ENCODE data around the gene SLC9A7. TPM values are rescaled to one million over a fixed set of nuclear protein-coding genes. Genes with fewer than 3 reads are reported as not detected.
"Not testable (repeated sequence)": the region's sequence is repeated elsewhere in the genome, so short reads cannot be mapped to it uniquely, and the experiment has no call there.

SLC9A7 gene
- total RNA-seq, 2 experiments from 2014 or later: 20.6 to 22.6 TPM

GRCh38 chrX:46757052-46757451 is 1.9 kb downstream of the SLC9A7 start:
- ChIA-PET CTCF (no interaction called here), POLR2A (no interaction called here)

GRCh38 chrX:46755671-46756070 is 3.2 kb downstream of the SLC9A7 start:
- ChIA-PET POLR2A (no interaction called here), CTCF (interaction anchor here (1.0 kb wide), 1 partner anchor 41 kb away, joined by 4 read pairs; no protein-coding TSS in a partner anchor)

GRCh38 chrX:46754586-46755061 is 4.3 kb downstream of the SLC9A7 start:
- ChIA-PET CTCF (interaction anchor here (1.0 kb wide), 1 partner anchor 42 kb away, joined by 4 read pairs; no protein-coding TSS in a partner anchor), POLR2A (no interaction called here)

DNA sequence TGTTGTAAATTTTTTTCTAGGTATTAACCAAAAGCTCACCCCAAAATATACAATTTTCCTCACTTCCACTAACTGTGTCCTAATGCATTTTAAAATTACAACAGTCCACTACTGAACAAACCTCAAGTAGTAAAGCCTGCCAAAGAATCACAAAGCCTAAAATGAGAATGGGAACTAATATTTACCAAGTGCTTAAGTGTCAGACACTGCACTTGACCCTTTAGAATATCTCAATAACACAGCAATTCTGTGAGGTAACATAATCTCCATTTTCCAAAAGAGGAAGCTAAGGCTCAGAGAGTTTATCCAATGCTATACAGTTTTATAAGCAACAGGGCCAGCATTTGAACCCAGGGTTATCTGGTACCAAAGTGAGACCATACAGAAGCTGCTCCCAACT is 4.9 kb downstream of the SLC9A7 start:
- CTCF ChIA-PET: no interaction called here

DNA sequence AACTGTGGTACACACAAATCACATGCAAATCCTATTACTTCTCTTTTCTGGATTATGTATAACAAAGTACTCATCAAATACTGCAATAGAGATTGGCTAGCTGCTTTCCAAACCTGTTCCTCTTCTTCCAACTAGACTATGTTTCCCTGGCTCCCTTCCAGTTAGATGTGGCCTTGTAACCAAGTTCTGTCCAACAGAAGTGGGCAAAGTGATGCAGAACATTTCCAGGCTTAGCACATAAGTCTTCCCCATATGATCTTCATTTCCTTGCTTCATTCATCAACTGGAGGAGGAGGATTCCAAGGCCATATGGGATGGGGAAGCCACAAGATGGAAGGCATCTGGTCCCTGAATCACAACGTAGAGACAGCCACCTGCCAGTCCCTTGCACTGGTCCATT is 8.0 kb downstream of the SLC9A7 start:
- POLR2A ChIA-PET: no interaction called here
- CTCF ChIA-PET: no interaction called here

More for the DNA sequence above, 4.9 kb downstream of the SLC9A7 start:
- POLR2A ChIA-PET: no interaction called here

DNA sequence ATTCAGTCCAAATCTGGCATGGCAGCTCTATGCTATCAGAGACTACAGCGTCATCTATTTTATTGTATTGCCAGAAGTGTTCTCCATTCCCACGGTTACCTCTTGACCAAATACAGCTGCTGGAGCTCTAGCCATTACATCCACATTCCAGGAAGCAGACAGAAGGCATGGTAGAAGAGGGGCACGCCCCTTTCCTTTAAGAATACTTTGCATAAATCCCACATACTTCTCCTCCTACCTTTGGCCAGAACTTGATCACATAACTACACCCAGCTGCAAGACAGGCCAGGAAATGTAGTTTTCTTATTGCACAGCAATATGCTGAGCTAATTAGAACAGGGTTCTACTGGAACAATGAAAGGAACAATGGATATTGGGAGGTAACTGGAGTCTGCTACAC is 14.9 kb downstream of the SLC9A7 start:
- ChIA-PET POLR2A (no interaction called here), CTCF (no interaction called here)

GRCh38 chrX:46743046-46743445 is 15.9 kb downstream of the SLC9A7 start:
- ChIA-PET POLR2A (no interaction called here), CTCF (interaction anchor here (0.7 kb wide), 1 partner anchor 118 kb away, joined by 3 read pairs; no protein-coding TSS in a partner anchor)

- ChIA-PET CTCF (no interaction called here), POLR2A (no interaction called here)
Measured at GRCh38 chrX:46739736-46740135, 19.2 kb downstream of the SLC9A7 start.

DNA sequence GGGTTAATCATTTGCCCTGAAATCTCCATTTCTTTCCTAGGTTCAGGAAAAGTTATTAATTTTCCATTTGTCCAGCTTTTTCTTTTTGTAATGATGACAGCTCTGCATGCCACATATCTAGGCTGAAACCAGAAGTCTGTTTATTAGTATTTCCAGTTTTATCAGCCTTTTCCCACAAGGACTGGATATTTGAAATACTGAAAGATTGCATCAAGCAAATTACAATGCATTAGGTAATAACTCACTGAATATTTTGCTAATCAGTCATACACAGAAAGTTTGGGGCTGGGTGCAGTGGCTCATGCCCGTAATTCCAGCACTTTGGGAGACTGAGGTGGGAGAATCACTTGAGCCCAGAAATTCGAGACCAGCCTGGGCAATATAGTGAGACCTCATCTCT is 21.5 kb downstream of the SLC9A7 start:
- POLR2A ChIA-PET: no interaction called here
- CTCF ChIA-PET: no interaction called here

DNA sequence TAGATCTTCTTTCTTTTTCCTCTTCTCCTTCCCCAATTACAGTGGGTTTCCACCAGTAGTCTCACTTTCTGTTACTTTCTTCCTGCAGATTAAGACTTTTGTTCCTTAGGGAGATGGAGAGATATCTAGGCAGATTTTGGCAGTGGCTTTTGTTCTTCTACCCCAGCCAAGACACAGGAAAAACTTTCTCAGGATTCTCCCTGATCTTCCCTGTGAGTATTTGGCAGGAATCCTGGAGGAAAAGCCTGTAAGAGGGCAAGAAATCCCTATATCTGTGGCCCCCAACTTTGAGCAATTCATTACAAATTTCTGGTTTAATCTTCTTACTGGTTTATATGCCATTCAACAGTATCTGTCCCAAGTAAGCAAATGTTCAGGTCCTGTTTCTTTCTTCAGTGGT is 21.9 kb downstream of the SLC9A7 start:
- CTCF ChIA-PET: no interaction called here
- POLR2A ChIA-PET: no interaction called here

GRCh38 chrX:46735622-46736021 is 23.3 kb downstream of the SLC9A7 start:
- CTCF ChIA-PET: no interaction called here
- POLR2A ChIA-PET: no interaction called here

DNA sequence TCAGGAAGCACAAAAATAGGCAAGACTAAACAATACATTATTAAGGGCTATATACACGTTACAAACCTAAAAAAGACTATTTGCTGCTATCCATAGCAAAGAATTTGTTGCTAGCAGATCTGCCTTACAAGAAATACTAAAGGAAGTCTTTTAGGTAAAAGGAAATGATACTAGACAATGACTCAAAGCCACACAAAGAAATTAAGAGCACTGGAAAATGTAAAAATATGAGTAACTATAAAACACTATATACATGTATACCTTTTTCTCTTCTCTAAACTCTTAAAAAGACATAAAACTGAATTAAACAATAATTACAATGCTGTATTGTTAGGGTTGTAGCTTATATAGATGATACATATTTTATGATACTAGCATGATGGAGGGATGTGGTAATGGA is 25.7 kb downstream of the SLC9A7 start:
- ChIA-PET POLR2A (no interaction called here), CTCF (no interaction called here)

- ChIA-PET CTCF (no interaction called here), POLR2A (no interaction called here)
Measured at GRCh38 chrX:46730765-46731164, 28.2 kb downstream of the SLC9A7 start.

- CTCF ChIA-PET: no interaction called here
- POLR2A ChIA-PET: no interaction called here
Measured at GRCh38 chrX:46727441-46727840, 31.5 kb downstream of the SLC9A7 start.

DNA sequence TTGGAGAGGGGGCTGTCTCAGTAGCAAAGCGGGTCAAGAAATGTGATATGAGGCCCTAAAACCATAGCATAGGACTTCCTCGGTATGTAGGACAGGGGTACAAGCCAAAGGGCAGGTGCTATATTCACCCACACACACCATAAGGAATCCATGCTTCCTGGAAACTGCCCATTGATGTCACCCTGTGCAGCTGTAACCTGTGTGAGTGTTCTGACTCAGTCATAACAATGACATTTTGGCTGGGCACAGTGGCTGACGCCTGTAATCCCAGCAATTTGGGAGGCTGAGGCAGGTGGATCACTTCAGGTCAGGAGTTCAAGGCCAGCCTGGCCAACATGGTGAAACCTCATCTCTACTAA is 35.4 kb downstream of the SLC9A7 start:
- CTCF ChIA-PET, POLR2A ChIA-PET: not testable (repeated sequence)

DNA sequence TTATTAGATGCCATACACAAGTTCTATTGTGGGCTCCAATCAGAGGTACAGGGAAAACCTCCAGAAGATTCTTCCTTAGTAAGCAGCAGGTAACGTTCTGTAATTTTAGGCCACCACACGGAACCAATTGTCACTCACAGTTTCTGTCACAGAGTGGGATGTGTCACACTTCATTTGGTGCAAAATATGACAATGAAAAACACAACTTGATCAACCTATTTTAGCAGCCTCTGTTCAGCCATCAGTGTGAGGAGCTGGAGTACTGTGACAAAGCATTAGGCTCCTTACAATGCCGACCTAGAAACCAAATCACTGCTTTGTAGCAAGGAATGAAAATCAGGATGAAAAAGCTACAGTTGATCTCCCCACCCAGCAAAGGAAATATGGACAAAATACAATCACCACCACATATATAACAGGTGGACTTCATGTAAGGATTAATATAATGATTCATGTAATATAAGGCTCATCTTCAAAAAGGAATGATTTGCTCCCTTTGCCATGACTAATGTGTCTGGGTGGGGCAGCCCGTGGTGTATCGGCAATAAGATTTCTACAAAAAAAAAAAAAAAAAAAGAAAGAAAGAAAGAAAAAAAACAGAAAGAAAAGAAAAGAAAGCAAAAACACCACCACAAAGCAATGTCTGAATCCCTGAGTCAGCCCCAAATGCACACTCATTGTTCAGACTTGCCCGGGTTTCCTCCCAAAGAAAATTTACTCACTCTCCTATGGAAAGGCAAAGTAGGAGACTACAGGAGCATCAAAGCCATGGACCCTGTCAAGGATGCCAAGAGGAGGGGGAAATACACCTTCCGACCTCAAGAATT is 36.0 kb downstream of the SLC9A7 start:
- CTCF ChIA-PET: no interaction called here
- POLR2A ChIA-PET: no interaction called here

DNA sequence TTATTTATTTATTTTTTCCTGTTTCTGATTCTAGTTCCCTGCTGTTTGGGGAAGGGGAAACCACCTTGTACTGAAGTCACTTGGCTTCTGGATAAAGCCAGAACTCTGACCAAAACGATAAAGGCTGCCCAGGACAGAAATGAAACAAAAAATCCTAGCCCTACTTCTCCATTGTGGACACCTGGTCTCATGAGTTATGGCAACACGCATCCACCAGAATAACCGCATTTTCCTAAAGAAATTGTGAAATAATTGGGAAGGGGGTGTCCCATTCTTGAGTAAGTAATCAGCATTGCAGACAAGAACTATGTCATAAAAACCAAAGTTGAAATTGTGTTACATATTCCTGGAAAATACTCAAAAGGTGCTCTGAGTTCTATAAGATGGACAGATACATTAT is 42.1 kb downstream of the SLC9A7 start:
- CTCF ChIA-PET: no interaction called here
- POLR2A ChIA-PET: no interaction called here

- CTCF ChIA-PET: no interaction called here
- POLR2A ChIA-PET: no interaction called here
Measured at GRCh38 chrX:46715997-46716396, 42.9 kb downstream of the SLC9A7 start.

- ChIA-PET CTCF (no interaction called here), POLR2A (no interaction called here)
Measured at GRCh38 chrX:46715530-46715929, 43.4 kb downstream of the SLC9A7 start.

DNA sequence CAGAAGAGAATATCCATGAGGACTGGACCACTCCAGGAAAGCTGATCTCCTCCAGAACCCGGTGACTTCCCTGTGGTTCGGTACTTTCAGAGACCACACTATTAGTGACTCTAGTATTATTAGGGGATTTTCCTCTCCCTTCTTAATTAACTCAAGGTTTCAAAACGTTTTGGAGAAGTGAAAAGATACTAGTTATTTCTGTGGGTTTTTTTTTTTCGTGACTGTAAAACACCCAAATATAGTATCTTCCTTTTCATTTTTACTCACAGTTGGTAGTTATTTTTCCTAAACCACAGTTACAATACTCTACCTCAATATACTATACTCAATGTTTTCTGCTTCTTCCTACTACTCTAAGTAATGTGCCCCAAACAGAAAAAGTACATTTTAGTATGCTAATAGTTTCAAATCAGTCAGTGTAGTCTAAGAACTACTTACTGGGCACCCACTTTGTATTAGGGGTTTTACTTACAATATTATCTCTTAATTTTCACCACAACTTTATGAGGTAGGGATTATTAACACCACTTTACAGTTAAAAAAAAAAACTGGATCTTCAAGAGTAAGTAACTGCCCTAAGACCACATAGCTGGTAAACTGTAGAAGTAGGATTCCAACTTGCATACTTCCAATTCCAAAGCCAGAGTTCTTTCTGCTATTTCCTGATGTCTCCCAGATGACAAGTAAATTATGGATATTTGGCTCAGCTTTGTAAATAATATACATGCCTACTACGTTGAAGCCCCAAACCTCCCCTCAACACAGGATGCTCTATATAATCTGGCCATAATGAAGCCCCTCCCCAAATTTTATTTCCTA is 45.0 kb downstream of the SLC9A7 start:
- CTCF ChIA-PET: no interaction called here
- POLR2A ChIA-PET: no interaction called here

DNA sequence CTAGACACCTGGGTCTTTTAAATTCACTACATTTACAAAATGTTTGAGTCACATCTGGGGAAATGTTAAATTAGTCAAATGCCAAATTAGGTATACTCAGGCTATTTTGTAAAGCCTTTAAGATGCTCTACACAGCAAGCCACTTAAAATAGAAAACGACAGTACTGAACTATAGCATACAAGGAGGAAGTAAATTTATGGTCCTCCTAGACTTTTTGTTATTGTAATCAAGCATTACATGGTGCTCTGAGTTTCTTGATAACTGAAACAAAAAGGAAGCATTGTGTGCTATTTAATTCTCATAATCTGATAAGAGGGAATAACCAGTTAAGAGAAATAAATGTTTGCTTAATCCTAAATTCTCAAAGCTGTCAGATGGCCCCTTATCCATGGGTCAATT is 46.2 kb downstream of the SLC9A7 start:
- CTCF ChIA-PET: no interaction called here
- POLR2A ChIA-PET: no interaction called here

All from activated CD8-positive, alpha-beta memory T cell treated with anti-CD3 and anti-CD28 coated beads for 36 hours (primary cell).